OCI-M2 (cell line): Measurements from ENCODE around the gene CXorf38.
A peak's percentile ranks its signal among the peaks of the same experiment; 100 is the strongest.

Experiments
- DNase-seq: peaks from one replicate; lab custom pipeline; 2025; ENCODE audit not compliant: unreplicated experiment; lab: John Stamatoyannopoulos, UW

CXorf38 gene, protein sequence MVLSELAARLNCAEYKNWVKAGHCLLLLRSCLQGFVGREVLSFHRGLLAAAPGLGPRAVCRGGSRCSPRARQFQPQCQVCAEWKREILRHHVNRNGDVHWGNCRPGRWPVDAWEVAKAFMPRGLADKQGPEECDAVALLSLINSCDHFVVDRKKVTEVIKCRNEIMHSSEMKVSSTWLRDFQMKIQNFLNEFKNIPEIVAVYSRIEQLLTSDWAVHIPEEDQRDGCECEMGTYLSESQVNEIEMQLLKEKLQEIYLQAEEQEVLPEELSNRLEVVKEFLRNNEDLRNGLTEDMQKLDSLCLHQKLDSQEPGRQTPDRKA

GRCh38 chrX:40647307-40648197 is at the start of gene CXorf38:
Gene CXorf38 (minus strand): TSS chrX:40647561. CDS start chrX:40647520, 41 bp downstream.
- DNase-seq, result peak; percentile 70

DNA sequence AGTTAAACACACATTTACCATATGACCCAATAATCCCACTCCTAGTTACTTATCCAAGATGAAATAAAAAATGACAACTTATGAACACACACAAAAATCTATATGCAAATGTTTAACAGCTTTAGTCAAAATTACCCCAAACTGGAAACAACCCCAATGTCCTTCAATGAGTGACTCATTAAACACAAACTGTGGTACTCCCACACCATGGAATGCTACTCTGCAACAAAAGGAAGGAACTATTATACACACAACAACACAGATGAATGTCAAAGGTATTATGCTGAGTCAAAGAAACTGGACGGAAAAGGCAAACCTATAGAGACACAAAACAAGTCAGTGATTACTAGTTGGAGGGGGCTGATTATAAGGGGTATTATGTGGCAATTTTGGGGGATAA is 47.4 kb upstream of the CXorf38 start:
- DNase-seq, result no peak

GRCh38 chrX:40688929-40689328 is 41.6 kb upstream of the CXorf38 start:
- DNase-seq, result no peak

DNA sequence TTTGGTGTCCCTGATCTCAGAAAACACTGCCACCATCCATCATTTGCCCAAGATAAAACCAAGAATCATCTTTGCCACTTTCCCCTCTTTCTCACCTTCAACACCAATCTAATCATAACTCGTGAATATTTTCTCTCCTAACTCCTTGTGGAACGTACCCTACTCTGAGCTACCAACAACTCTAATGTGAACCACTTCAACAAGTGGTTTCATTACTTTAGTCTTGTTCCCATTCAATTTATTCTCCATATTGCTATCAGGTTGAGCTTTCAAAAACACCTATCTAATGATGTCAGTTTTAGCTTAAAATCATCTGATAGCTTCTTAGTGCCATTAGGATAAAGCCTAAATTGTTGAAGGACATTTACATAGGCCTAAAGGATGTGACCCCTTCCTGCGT is 39.8 kb upstream of the CXorf38 start:
- no peak for DNase-seq

DNA sequence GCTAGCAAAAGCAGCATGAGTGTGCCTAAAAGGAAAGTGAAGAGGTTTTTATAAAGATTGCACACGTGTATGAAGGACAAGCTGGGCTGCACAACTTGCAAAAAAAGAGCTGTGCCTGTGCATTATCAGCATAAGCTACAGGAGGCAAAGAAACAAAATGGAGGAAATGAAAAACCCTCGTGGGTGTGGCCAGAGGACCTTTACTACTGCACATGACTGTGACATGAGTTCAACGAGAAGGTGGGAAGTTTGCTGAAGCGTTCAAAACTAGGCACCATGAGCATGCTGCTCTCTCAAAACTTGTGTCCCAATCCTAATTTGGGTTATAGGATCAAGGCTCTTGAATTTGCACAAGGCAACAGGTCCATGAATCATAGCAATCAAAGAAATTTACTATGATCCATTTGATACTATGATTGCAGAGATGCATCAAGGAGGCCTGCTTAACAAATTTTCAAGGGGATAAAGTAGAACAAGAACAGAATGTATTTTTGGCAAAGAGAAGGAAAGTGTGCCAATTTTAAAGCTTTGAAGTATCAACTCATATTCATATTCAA is 38.1 kb upstream of the CXorf38 start:
- no peak for DNase-seq

- no peak for DNase-seq
Measured at GRCh38 chrX:40684092-40684491, 36.7 kb upstream of the CXorf38 start.

- no peak for DNase-seq
Measured at GRCh38 chrX:40683245-40683644, 35.9 kb upstream of the CXorf38 start.

- DNase-seq, result no peak
Measured at GRCh38 chrX:40671126-40671525, 23.8 kb upstream of the CXorf38 start.

DNA sequence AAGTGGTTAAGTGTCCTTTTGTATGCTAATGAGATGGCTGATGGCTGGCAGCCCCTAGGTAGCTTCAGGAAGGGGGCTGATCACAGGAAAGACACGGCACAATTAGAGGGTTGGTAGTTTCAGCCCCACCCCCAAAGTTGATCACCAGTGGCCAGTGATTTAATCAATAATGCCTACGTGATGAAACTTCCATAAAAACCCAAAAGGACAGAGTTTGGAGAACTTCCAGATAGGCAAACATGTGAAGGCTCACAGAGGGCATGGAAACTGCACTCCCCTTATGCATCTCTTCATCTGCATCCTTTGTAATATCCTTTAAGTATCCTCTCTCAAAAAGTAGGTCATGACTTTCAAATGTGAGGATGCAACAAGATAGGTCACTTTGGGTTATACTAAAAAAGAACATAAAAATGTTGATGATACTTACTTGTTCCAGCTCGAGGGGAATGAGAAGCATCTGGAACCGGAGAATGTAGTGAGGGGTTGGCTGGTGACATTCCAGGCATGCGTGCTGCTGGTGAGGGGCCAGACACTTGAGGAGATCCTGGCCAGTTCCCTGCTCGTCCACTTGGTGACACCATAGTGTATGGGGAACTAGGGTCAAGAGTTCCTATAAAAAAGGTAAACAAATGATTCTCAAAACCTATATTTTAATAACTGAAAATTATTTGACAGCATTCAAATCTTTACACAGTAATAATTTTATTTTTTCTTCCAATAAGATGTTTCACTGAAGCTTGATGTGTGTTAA is 16.7 kb upstream of the CXorf38 start:
- no peak for DNase-seq

DNA sequence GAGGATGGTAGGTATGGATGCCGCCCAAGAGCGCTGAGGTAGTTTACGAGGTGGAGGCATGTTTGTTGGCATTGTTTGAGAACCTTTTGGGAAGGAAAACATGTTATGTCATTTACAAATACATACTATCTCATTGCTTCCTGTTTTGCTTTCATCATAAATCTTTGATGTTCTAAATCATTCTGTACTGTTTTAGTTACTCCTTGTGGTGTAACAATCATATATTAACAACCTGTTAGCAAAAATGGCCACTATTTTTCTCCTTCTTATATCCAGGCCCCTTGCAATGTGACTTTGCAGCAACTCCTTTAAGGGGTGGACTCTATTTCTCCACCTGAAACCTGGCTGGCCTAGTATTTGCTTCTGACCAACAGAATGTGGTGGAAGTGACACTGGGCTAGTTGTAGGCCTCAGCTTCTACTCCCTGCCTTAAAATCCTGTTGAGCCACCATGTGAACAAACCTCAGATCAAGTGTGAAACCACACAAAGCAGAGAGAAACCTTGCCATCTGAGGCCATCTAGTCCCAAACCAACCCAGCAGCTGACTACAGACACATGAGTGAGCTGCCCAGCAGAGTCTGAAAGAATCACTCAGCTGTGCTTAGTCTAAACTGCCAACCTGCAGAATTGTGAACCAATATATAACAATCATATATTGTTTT is 15.8 kb upstream of the CXorf38 start:
- DNase-seq, result no peak

DNA sequence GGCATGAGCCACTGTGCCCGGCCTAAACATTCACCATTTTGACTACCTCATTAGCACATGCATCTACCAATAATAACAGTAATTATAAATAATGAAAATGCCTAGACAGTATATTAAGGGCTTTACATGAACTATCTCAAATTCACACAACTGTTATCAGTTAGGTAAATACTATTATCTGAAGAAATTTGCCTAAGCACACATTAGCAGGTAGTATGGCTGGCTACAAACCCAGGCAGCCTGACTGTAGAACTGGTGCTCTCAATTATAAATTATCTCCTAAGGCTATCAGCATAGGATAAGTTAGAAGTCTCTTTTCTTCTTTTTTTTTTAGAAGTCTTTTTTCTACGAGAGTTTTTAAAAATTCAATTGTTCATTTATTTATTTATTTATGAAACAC is 14.1 kb upstream of the CXorf38 start:
- DNase-seq, result no peak

DNA sequence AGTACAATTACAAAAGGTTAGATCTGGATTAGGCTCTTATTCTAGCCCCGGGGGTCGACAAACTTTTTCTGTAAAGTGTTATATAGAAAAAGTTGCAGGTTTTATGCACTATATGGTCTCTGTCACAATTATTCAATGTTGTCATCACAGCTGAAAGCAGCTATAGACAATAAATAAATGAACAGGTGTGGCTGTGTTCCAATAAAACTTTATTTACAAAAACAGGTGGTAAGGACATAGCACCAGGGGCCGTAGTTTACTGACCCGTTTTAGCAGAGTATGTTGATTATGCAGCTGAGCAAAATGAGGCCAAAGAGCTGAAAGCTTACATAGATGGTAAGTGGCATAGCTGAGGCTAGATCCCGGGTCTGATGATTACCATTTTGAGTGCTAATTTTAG is 13.0 kb upstream of the CXorf38 start:
- DNase-seq, result no peak

DNA sequence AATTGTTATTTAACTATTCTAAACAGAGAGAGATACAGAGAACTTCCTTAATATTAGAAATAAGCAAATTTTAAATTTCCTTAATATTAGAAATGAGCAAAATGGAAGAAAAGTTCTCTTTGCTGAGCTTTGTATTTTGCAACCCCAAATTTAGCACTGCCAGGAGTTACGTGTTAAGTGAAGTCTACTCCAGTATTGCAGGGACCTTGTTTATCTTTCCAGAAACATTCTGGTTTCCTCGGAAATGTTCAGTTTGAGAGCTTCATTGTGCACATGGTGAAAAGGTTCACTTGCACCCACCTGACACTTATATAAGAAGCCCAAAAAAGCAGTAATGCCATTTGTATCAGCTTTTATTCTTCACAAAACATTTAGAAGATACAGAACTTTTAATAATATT is 6.2 kb upstream of the CXorf38 start:
- no peak for DNase-seq

GRCh38 chrX:40652664-40653063 is 5.3 kb upstream of the CXorf38 start:
- DNase-seq, result no peak

DNA sequence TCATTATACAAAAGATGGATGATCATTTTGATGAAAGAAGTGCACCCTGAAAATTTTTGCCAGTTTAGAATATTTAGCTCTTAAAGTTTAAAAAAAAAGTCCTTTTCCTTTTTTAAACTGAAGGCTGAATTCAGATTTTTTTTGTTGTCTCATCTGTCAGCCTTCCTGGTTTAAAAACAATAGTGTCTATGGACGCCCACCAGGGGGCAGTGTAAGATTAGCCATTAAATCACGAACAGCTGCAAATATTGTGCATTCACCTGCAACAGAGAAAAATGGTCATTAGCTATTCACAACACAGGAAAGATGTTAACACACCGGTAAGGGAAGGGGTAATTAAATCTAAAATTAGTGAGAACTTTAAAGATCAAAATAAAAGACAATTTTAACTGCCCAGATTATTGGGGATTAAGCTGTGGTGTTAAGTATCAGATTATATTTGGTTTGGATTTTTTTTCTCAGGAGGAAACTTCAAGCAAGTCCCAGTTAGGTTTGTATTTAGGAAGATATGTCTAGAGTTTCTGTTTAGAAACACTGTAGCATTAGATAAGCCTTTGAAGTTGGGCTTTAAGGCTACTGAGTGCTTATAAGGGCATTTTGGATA is 4.4 kb upstream of the CXorf38 start:
- DNase-seq, result no peak

GRCh38 chrX:40646489-40647306 is 663 bp downstream of the CXorf38 start:
- peak; percentile 17 for DNase-seq

GRCh38 chrX:40644821-40645358 is 2.5 kb downstream of the CXorf38 start:
- DNase-seq, result no peak

GRCh38 chrX:40644176-40644575 is 3.2 kb downstream of the CXorf38 start:
- no peak for DNase-seq

- no peak for DNase-seq
Measured at GRCh38 chrX:40637687-40638086, 9.7 kb downstream of the CXorf38 start.
